MM.1S (cell line): ENCODE results near the gene RCC2.

ENCODE experiments used
- DNase-seq: peaks from one replicate; pipeline ENCODE4 v3.0.0-alpha.2; 2015
- H2AFZ ChIP-seq: fragments of 300-600 bp; sonication (generic); 2 replicates; pipeline ENCODE4 v1.6.0; 2016; ENCODE audit warnings: antibody characterized with exemption, low read length
- H3F3A ChIP-seq: fragments of 300-600 bp; sonication (generic); 2 replicates; pipeline ENCODE4 v1.6.1; 2016; ENCODE audit warnings: mild to moderate bottlenecking, antibody characterized with exemption, low read length, moderate library complexity, mixed read lengths; ENCODE audit not compliant: insufficient read depth
- H3K27ac ChIP-seq: fragments of 300-600 bp; sonication (generic); 2 replicates; pipeline ENCODE4 v1.5.1; 2016; ENCODE audit warnings: mild to moderate bottlenecking, low read length
- H3K27me3 ChIP-seq: fragments of 300-600 bp; sonication (generic); replicated peaks from 2 replicates; pipeline ENCODE4 v1.6.0; 2016; ENCODE audit warnings: low read length; ENCODE audit not compliant: insufficient read depth
- H3K36me3 ChIP-seq: fragments of 300-600 bp; sonication (generic); replicated peaks from 2 replicates; pipeline ENCODE4 v1.6.1; 2016; ENCODE audit warnings: mild to moderate bottlenecking, low read length, mixed read lengths; ENCODE audit not compliant: insufficient read depth
- H3K4me1 ChIP-seq: fragments of 300-600 bp; sonication (generic); 2 replicates; pipeline ENCODE4 v1.6.1; 2016; ENCODE audit warnings: low read length, mixed read lengths
- H3K4me2 ChIP-seq: fragments of 300-600 bp; sonication (generic); 2 replicates; pipeline ENCODE4 v1.6.0; 2016; ENCODE audit warnings: low read depth, low read length
- H3K4me3 ChIP-seq: fragments of 300-600 bp; sonication (generic); 2 replicates; pipeline ENCODE4 v1.5.1; 2016; ENCODE audit warnings: low read length, mixed read lengths
- H3K79me2 ChIP-seq: fragments of 300-600 bp; sonication (generic); 2 replicates; pipeline ENCODE4 v1.6.1; 2016; ENCODE audit warnings: mixed run types, low read length, mixed read lengths
- H3K9ac ChIP-seq: fragments of 300-600 bp; sonication (generic); 2 replicates; pipeline ENCODE4 v1.6.1; 2016; ENCODE audit warnings: low read length, mixed read lengths
- H3K9me2 ChIP-seq: fragments of 300-600 bp; sonication (generic); replicated peaks from 2 replicates; pipeline ENCODE4 v1.6.1; 2016; ENCODE audit warnings: mild to moderate bottlenecking, low read length, mixed read lengths; ENCODE audit not compliant: insufficient read depth
- H3K9me3 ChIP-seq: fragments of 300-600 bp; sonication (generic); replicated peaks from 2 replicates; pipeline ENCODE4 v1.6.1; 2016; ENCODE audit warnings: mild to moderate bottlenecking, low read length, mixed read lengths; ENCODE audit not compliant: insufficient read depth
- H4K20me1 ChIP-seq: fragments of 300-600 bp; sonication (generic); 2 replicates; pipeline ENCODE4 v1.6.1; 2016; ENCODE audit warnings: mild to moderate bottlenecking, low read length, moderate library complexity, mixed read lengths; ENCODE audit not compliant: insufficient read depth
- EZH2 ChIP-seq: fragments of 300-600 bp; sonication (generic); optimal IDR thresholded peaks from 2 replicates; pipeline ENCODE3; 2017; ENCODE audit warnings: low read depth, mild to moderate bottlenecking, antibody characterized with exemption, low read length, mixed read lengths
- EZH2phosphoT487 ChIP-seq: fragments of 300-600 bp; sonication (generic); IDR thresholded peaks from 2 replicates; pipeline ENCODE4 v1.6.1; 2018; ENCODE audit warnings: antibody characterized with exemption, low read length
- TF ChIP-seq, protein P1 (sequence below): fragments of 300-600 bp; sonication (generic); IDR thresholded peaks from 2 replicates; pipeline ENCODE4 v1.5.1; 2016; ENCODE audit warnings: antibody characterized with exemption, low read length, mixed read lengths

RCC2 gene

DNA sequence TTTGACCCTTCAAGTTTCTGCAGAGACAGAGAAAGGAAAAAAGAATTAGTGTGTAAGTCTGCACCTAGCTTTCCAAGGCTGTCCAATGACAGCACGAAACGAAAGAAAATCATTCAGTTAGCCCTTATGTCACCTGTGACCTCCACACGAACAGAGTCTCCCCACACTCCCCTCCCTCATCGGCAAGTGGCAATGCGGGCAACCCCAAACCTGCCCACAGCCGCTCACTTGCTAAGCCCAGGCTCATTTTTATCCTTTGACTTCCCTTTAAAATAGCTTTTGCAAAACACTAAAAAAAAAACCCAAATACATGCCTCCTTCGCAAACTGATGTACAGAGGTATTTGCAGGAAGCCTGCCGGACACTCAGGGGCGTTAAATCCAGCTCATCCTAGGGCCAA, 10.3 kb downstream of the RCC2 start:
- H3K9ac ChIP-seq, result no peak overlapping the region

DNA sequence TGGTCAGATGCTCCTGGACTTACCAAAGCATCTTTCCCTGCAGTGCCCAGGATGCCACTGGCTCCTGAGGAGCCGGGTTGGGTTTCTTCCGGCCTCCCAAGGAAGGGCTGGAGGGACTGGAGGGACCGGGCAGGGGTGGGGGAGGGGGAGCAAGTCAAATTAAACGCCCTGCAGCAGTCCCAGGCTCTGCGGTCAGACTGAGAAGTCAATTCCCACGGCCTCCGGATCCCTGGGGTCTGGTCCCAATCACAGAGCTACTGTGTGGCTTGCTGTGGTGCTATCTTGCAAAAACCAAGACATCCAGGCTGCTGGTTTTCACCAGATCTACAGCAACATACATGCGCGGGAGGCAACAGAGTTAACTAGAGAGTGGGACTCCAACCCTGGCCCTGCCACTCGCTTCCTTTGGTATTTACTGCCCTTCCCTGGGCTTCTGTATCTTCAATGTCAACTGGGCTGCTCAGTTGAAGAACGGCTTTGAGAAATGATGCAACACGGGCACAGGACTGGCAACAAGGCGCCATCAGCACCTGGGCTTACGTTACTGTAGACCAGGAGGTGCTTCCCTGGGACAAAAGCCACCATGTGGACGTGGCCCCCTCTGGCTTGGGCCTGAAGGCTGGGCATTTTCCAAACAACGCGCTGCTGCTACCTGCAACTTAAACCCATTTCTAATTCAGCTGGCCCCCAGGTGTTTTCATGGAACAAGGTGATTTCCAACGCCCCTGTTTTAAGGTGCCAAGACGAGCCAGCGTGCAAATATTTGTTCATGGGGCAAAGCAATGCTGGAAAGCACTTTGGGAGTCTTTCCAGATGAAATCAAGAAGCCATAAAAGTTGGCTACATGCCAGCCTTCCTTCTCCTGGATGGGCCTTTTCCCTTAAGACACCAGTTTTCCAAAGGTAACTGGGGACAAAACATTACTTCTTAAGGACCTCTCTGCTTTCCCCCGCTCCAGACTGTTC, 11.5 kb downstream of the RCC2 start:
- no peaks in the 10 kb centered on the region for H3K9me2 ChIP-seq
- peaks cover 97% of the 10 kb centered on the region for H3K79me2 ChIP-seq
- H3F3A ChIP-seq, result 0 out of 2 replicates have a peak, but pooled peaks cover under 1% of the 10 kb centered on the region
- no peaks in the 10 kb centered on the region for H3K27me3 ChIP-seq
- no peak overlapping the region for H3K4me3 ChIP-seq
- TF ChIP-seq, protein P1, sequence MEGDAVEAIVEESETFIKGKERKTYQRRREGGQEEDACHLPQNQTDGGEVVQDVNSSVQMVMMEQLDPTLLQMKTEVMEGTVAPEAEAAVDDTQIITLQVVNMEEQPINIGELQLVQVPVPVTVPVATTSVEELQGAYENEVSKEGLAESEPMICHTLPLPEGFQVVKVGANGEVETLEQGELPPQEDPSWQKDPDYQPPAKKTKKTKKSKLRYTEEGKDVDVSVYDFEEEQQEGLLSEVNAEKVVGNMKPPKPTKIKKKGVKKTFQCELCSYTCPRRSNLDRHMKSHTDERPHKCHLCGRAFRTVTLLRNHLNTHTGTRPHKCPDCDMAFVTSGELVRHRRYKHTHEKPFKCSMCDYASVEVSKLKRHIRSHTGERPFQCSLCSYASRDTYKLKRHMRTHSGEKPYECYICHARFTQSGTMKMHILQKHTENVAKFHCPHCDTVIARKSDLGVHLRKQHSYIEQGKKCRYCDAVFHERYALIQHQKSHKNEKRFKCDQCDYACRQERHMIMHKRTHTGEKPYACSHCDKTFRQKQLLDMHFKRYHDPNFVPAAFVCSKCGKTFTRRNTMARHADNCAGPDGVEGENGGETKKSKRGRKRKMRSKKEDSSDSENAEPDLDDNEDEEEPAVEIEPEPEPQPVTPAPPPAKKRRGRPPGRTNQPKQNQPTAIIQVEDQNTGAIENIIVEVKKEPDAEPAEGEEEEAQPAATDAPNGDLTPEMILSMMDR, result no peak
- no peak for TF ChIP-seq EZH2
- TF ChIP-seq EZH2phosphoT487, result no peak
- H3K27ac ChIP-seq, result no peak overlapping the region
- H4K20me1 ChIP-seq, result peaks cover 54% of the 10 kb centered on the region
- H3K9ac ChIP-seq, result no peak overlapping the region
- H3K36me3 ChIP-seq, result peaks cover 34% of the 10 kb centered on the region
- no peak overlapping the region for H3K4me2 ChIP-seq
- H3K4me1 ChIP-seq, result no peaks in the 10 kb centered on the region
- no peak for DNase-seq
- no peak overlapping the region for H2AFZ ChIP-seq
- no peaks in the 10 kb centered on the region for H3K9me3 ChIP-seq

More for the DNA sequence above, 10.3 kb downstream of the RCC2 start:
- Histone ChIP-seq H3K4me1 (no peaks in the 10 kb centered on the region), H3K27ac (no peak overlapping the region), H3K79me2 (peaks cover 97% of the 10 kb centered on the region), H3F3A (no peaks in the 10 kb centered on the region), H3K27me3 (no peaks in the 10 kb centered on the region), H3K36me3 (peaks cover 32% of the 10 kb centered on the region), H3K9me2 (no peaks in the 10 kb centered on the region), H4K20me1 (peaks cover 55% of the 10 kb centered on the region), H3K4me3 (no peak overlapping the region), H3K4me2 (no peak overlapping the region), H3K9me3 (no peaks in the 10 kb centered on the region), H2AFZ (no peak overlapping the region)
- DNase-seq, result no peak
- TF ChIP-seq EZH2phosphoT487 (no peak), EZH2 (no peak)
- TF ChIP-seq, protein P1, result no peak

DNA sequence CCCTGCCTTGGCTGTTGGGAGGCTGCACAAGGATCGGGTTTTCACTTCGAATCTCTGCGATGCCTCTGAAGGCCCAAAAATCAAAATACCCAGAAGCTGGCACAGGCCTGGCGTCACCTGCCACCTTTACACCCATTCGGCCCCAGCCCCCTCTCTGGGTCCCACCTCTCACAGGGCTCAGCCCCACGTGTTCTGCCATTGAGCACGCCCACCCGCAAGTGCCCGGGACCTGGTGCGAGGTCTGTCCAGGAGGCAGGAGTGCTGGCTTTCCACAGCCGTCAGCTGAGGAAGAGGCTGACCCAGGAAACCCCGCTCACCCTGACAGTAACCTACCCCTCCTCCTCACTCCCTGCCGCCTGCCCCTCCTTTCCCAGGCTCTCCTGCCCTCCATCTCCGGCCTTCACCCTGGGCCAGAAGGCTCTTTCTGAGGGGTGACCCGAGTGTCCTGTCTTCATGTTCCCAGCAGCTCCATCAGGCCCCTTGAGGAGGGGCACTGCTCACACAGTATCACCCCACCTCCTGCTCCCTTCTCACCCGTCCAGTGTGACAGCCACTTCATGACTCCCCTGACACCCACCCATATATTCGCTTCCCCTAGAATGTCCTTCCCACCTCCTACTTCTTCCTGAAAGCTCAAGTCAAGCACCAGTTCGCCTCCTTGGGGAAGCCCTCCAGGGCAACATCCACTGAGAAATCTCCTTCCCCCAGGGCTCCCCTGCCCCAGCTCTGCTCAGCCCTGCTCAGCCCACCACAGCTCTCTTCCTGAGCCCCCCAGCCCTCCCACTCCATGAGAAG, 13.5 kb downstream of the RCC2 start:
- H3K27me3 ChIP-seq, result no peaks in the 10 kb centered on the region
- TF ChIP-seq EZH2phosphoT487 (no peak), EZH2 (no peak)
- TF ChIP-seq, protein P1, result no peak
- no peak overlapping the region for H3K4me2 ChIP-seq
- H3K36me3 ChIP-seq, result peaks cover 29% of the 10 kb centered on the region
- H3K27ac ChIP-seq, result no peak overlapping the region
- no peak overlapping the region for H3K9ac ChIP-seq
- no peak overlapping the region for H3K4me3 ChIP-seq
- H3K9me2 ChIP-seq, result no peaks in the 10 kb centered on the region
- no peaks in the 10 kb centered on the region for H3K9me3 ChIP-seq
- no peak for DNase-seq
- H4K20me1 ChIP-seq, result peaks cover 52% of the 10 kb centered on the region
- peaks cover 91% of the 10 kb centered on the region for H3K79me2 ChIP-seq
- H3F3A ChIP-seq, result peaks cover 10% of the 10 kb centered on the region; the same call in 1 of the 2 replicates
- H3K4me1 ChIP-seq, result no peaks in the 10 kb centered on the region
- no peak overlapping the region for H2AFZ ChIP-seq
